GM19328 (cell line): Measurements from ENCODE around the gene NT5E.
"Not testable (repeated sequence)": the region's sequence is repeated elsewhere in the genome, so short reads cannot be mapped to it uniquely, and the experiment has no call there.

Source experiments
- ATAC-seq: cut with Tn5 transposase; IDR thresholded peaks from one replicate; pipeline ENCODE4 v1.9.1; 2021; ENCODE audit warnings: mild to moderate bottlenecking, moderate library complexity; ENCODE audit not compliant: unreplicated experiment

Gene NT5E

DNA sequence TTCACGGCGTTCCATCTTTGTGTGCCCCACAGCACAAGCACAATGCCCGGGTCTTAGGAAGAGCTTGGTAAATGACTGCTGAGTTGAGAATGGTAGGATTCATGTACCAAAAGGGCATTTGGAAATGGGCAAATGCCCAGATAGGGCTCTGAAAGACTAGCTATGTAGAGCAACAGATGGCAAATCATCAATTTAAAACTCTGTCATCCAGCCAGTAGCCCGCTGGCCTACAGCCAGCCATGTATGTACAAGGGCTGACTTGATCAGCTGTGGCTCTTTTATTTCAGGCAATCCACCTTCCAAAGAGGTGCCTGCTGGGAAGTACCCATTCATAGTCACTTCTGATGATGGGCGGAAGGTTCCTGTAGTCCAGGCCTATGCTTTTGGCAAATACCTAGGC, 35.1 kb downstream of the NT5E start:
- ATAC-seq, result no peak

DNA sequence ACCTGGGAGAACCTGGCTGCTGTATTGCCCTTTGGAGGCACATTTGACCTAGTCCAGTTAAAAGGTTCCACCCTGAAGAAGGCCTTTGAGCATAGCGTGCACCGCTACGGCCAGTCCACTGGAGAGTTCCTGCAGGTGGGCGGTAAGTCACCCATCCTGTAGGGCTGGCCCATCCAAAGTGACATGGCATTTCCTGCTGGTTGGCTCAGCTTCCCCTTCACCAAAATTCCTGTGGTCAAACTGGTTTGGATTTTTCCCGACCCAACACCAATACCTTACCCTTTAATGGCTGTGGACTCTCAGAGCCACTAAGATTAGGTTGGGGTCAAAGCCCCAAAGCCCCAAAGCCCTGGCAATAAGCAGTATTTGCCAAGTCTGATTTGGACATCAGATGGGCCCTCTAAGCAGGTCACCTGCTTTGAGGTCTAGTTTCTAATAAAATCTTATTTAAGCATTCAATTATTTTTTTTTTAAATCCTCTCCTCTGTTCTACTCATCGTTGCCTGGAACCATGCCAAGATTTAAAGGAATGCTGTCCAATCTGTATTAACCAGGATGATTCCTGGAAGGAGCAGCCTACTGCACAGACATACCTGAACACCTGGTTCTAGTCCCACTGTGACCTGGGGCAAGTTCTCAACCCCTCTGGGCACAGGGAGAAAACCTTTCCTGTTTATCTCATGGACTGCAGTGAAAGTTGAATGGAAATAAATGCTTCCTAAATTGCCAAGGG, 40.8 kb downstream of the NT5E start:
- no peak for ATAC-seq

DNA sequence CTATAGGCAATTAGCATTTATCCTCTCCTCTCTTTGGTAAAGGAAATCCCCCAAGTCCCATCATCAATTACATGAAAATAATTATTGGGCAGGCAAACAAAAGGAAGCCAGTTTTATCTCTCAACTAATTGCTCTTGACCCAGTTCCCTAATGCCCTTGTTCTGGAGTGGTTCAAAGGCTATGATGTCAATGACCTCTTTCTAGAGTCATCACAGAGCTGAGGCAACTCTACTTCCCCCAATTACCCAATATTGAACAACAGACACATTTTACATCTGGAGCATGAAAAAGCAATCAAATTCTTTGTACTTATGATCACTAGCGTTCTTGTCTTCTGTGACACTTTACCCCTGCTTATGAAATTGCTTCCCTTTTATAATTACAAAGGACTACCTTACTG, 43.5 kb downstream of the NT5E start:
- ATAC-seq, result no peak

- ATAC-seq, result no peak
Observed at GRCh38 chr6:85494547-85495536, 45.0 kb downstream of the NT5E start.

DNA sequence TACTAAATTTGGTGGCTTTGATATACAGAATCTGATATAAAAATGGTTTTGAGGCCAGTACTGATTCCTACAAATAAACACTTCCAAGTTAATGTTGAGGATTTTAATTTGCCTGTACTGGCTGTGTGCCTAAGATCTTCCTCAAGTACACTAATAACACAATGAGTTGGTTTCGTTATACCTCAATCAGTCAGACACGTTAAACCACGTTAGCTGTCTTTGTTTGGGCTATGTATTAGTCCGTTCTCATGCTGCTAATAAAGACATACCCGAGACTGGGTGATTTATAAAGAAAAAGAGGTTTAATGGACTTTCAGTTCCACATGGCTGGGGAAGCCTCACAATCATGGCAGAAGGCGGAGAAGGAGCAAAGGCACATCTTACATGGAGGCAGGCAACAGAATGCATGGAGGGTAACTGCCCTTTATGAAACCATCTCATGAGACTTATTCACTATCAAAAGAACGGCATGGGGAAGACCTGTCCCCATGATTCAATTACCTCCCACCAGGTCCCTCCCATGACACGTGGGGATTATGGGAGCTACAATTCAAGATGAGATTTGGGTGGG, 46.2 kb downstream of the NT5E start:
- no peak for ATAC-seq

GRCh38 chr6:85496856-85497255, 47.0 kb downstream of the NT5E start:
- ATAC-seq, result no peak

DNA sequence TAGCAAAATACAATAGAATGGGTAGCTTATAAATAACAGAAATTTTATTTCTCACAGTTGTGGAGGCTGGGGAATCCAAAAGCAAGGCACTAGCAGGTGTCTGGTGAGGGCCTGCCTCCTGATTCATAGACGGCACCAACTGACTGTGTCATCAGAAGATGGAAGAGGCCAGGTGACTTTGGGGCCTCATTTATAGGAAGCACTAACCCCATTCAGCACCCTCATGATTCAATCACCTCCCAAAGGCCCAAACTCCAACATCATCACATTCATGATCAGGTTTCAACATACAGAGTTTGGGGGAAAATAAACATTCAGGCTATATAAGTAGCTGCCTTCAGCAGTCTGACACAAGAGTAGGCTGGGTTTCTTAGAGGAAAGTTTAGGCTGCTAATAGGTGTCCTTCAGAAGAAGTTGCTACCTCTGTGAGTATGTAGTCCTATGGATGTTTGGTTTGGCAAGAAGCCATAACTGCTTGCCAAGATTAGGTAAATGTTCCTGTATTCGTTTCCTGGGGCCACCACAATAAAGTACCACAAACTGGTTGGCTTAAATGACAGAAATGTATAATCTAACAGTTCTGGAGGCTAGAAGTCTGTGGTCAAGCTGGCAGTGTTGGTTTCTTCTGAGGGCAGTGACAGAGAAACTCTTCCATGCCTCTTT, 48.8 kb downstream of the NT5E start:
- ATAC-seq, result no peak

- no peak for ATAC-seq
Observed at GRCh38 chr6:85506441-85507093, 56.7 kb downstream of the NT5E start.

DNA sequence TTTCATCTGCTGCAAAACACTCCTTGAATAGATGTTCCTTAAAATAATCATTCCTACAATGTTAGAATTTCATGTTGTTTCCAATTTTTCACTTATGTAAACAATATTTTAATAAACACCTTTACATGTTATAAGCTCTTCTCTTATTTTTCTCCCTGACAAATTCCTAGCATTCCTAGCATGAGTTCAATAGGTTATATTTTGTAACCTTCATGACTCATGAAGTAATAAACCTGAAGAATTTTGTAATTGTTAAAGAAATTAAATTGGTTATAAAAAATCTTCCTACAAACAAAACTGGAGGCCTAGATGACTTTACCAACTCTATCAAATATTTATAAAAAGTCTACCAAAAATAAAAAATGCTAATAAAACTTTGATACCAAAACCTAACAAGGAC, 66.3 kb downstream of the NT5E start:
- ATAC-seq, result no peak

GRCh38 chr6:85524281-85524680, 74.4 kb downstream of the NT5E start:
- not testable (repeated sequence) for ATAC-seq

DNA sequence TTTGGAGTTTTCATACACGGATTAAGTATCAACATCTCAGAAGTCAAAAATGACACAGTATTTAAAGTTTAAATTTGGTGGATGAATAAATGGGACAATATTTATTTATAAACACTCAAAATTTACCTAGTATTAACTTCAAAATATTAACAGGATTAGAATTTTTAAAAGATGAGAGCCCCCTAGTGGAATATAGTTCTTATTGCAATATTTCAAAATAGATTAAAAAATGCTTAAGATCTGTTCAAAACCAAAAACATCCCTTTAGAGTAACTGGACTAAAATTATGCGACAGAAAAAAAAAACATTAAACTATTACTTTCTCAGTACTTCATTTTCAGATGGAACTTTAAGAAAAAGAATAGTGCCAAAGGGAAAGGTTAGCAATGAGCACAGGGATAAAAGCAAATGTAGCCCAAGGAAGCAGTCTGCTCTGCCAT, 87.2 kb downstream of the NT5E start:
- ATAC-seq, result no peak

GRCh38 chr6:85544776-85545175, 94.9 kb downstream of the NT5E start:
- no peak for ATAC-seq
